Thyroid gland (tissue), 4 donors: ENCODE measurements around the gene ARFGEF2.

Experiments
- POLR2A ChIP-seq, 2 donors: fragments of 450-650 bp; IDR thresholded peaks; one replicate each; pipeline ENCODE4 v1.6.1; 2017; ENCODE audit warnings: antibody characterized with exemption in 2 of 2, mild to moderate bottlenecking in 2 of 2, moderate library complexity in 1 of 2
- TF ChIP-seq, protein P1 (sequence below), 6 experiments: fragments of 200-600 bp in 3 of 6; fragments of 450-650 bp in 3 of 6; sonication (generic) in 3 of 6; IDR thresholded peaks; one replicate each; pipeline ENCODE4 v1.5.1; 2016 to 2019; ENCODE audit warnings: antibody characterized with exemption in 6 of 6, mild to moderate bottlenecking in 2 of 6, inconsistent platforms in 1 of 6, moderate library complexity in 1 of 6

DNA sequence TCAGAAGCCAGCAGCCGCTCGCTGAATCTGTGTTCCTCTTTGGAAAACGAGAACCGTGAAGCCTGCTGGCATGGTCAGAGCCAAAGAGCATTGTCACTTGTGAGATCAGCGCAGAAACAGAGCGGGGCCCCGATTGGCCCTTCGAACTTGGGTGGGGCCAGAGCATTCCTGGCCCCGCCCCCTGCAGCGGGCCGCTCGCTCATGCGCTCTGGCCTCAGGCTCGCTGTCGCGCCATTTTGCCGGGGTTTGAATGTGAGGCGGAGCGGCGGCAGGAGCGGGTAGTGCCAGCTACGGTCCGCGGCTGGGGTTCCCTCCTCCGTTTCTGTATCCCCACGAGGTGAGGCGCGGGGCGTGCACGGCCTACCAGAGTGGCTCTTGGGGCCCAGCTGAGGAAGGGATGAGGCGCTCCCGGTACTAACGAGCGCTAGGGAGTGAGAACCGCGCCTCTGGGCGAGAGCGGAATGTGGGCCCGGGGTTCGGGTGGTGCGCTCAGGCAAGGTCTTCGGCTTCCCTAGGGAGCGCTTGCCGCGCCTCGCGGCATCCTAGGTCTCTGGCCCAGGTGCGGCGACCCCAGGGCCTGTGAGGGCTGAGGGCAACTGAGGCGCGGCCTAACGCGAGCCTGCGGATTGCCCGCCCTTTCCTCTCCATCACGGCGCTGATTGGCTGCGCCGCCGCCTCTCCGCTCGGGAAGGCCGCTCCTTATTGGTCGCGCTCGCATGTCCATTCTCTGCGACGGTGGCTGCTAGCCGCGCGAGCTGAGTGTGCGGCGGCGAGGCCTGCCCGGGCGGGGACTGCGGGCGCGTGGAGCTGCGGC is 124.8 kb downstream of the ARFGEF2 start, which contains the start of gene CSE1L:
- TF ChIP-seq, protein P1, sequence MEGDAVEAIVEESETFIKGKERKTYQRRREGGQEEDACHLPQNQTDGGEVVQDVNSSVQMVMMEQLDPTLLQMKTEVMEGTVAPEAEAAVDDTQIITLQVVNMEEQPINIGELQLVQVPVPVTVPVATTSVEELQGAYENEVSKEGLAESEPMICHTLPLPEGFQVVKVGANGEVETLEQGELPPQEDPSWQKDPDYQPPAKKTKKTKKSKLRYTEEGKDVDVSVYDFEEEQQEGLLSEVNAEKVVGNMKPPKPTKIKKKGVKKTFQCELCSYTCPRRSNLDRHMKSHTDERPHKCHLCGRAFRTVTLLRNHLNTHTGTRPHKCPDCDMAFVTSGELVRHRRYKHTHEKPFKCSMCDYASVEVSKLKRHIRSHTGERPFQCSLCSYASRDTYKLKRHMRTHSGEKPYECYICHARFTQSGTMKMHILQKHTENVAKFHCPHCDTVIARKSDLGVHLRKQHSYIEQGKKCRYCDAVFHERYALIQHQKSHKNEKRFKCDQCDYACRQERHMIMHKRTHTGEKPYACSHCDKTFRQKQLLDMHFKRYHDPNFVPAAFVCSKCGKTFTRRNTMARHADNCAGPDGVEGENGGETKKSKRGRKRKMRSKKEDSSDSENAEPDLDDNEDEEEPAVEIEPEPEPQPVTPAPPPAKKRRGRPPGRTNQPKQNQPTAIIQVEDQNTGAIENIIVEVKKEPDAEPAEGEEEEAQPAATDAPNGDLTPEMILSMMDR (IDR thresholded peaks at IDR 0.05) = peak in 3 of 6 experiments; percentile 48 to 58 (median 50)
- TF ChIP-seq POLR2A (IDR thresholded peaks at IDR 0.05) = peak; percentile 57 to 87
